ENCODE data around the gene PRKCA.
"Not testable (repeated sequence)": the region's sequence is repeated elsewhere in the genome, so short reads cannot be mapped to it uniquely, and the experiment has no call there.

The PRKCA gene

GRCh38 chr17:66624630-66625029 is 322.2 kb downstream of the PRKCA start:
- DNase-seq (ENCODE audit: low read depth in 2 of 2): not testable (repeated sequence)

GRCh38 chr17:66625311-66625767 is 322.9 kb downstream of the PRKCA start:
- no peak for DNase-seq (ENCODE audit: low read depth in 2 of 2)

- DNase-seq (ENCODE audit: low read depth in 2 of 2): no peak
Observed at GRCh38 chr17:66627985-66628384, 325.6 kb downstream of the PRKCA start.

GRCh38 chr17:66629762-66630161 is 327.3 kb downstream of the PRKCA start:
- DNase-seq (ENCODE audit: low read depth in 2 of 2): no peak

GRCh38 chr17:66630379-66630778 is 328.0 kb downstream of the PRKCA start:
- no peak for DNase-seq (ENCODE audit: low read depth in 2 of 2)

- DNase-seq (ENCODE audit: low read depth in 2 of 2): no peak
Observed at GRCh38 chr17:66630828-66631472, 328.5 kb downstream of the PRKCA start.

- no peak for DNase-seq (ENCODE audit: low read depth in 2 of 2)
Observed at GRCh38 chr17:66632731-66633130, 330.3 kb downstream of the PRKCA start.

GRCh38 chr17:66633317-66633965 is 331.0 kb downstream of the PRKCA start:
- peak; percentile 9 to 37 for DNase-seq (ENCODE audit: low read depth in 2 of 2)

- DNase-seq (ENCODE audit: low read depth in 2 of 2): no peak
Observed at GRCh38 chr17:66634193-66634592, 331.8 kb downstream of the PRKCA start.

- DNase-seq (ENCODE audit: low read depth in 2 of 2): no peak
Observed at GRCh38 chr17:66635386-66636045, 333.1 kb downstream of the PRKCA start.

- DNase-seq (ENCODE audit: low read depth in 2 of 2): no peak
Observed at GRCh38 chr17:66636111-66636510, 333.7 kb downstream of the PRKCA start.

- DNase-seq (ENCODE audit: low read depth in 2 of 2): no peak
Observed at GRCh38 chr17:66637491-66637890, 335.1 kb downstream of the PRKCA start.

GRCh38 chr17:66638707-66639479 is 336.5 kb downstream of the PRKCA start:
- DNase-seq (ENCODE audit: low read depth in 2 of 2): no peak

GRCh38 chr17:66643815-66644710 is 341.6 kb downstream of the PRKCA start:
- DNase-seq (ENCODE audit: low read depth in 2 of 2): no peak

- no peak for DNase-seq (ENCODE audit: low read depth in 2 of 2)
Observed at GRCh38 chr17:66645259-66645658, 342.8 kb downstream of the PRKCA start.

GRCh38 chr17:66647391-66647983 is 345.1 kb downstream of the PRKCA start:
- DNase-seq (ENCODE audit: low read depth in 2 of 2): no peak

GRCh38 chr17:66649818-66650543 is 347.6 kb downstream of the PRKCA start:
- no peak for DNase-seq (ENCODE audit: low read depth in 2 of 2)

- no peak for DNase-seq (ENCODE audit: low read depth in 2 of 2)
Observed at GRCh38 chr17:66650544-66650877, 348.1 kb downstream of the PRKCA start.

GRCh38 chr17:66652840-66653507 is 350.6 kb downstream of the PRKCA start:
- no peak for DNase-seq (ENCODE audit: low read depth in 2 of 2)

All from activated CD8-positive, alpha-beta memory T cell treated with anti-CD3 and anti-CD28 coated beads for 4 hours (primary cell).